Loucy (cell line): Measurements from ENCODE around the gene DNAH8.
A peak's percentile ranks its signal among the peaks of the same experiment; 100 is the strongest.

Source experiments
- H2AFZ ChIP-seq: fragments of 200-600 bp; sonication (generic); 2 replicates; pipeline ENCODE4 v1.6.0; 2016; ENCODE audit warnings: antibody characterized with exemption, mild to moderate bottlenecking, low read length, moderate library complexity
- H3F3A ChIP-seq: fragments of 200-600 bp; 2 replicates; pipeline ENCODE4 v1.6.0; 2016; ENCODE audit warnings: antibody characterized with exemption, low read depth, mild to moderate bottlenecking
- H3K27me3 ChIP-seq: fragments of 200-600 bp; sonication (generic); 2 replicates; pipeline ENCODE4 v1.6.1; 2014; ENCODE audit warnings: low read length, mild to moderate bottlenecking; ENCODE audit not compliant: insufficient read depth, poor library complexity, severe bottlenecking
- H3K36me3 ChIP-seq: fragments of 200-600 bp; sonication (generic); 2 replicates; pipeline ENCODE4 v1.6.1; 2016; ENCODE audit warnings: low read length; ENCODE audit not compliant: insufficient read depth
- H3K4me1 ChIP-seq: fragments of 200-600 bp; sonication (generic); 2 replicates; pipeline ENCODE4 v1.5.1; 2014; ENCODE audit warnings: low read length, mild to moderate bottlenecking; ENCODE audit not compliant: insufficient read depth, poor library complexity, severe bottlenecking
- H3K4me2 ChIP-seq: fragments of 200-600 bp; sonication (generic); 2 replicates; pipeline ENCODE4 v1.6.0; 2014; ENCODE audit warnings: antibody characterized with exemption, low read length, low read depth, mild to moderate bottlenecking; ENCODE audit not compliant: poor library complexity, severe bottlenecking
- H3K4me3 ChIP-seq: fragments of 200-600 bp; sonication (generic); 2 replicates; pipeline ENCODE4 v1.5.1; 2014; ENCODE audit warnings: low read length, mild to moderate bottlenecking, mixed read lengths; ENCODE audit not compliant: poor library complexity, severe bottlenecking
- H3K79me2 ChIP-seq: fragments of 200-600 bp; sonication (generic); 2 replicates; pipeline ENCODE4 v1.6.1; 2014; ENCODE audit warnings: low read length; ENCODE audit not compliant: insufficient read depth
- H3K9ac ChIP-seq: fragments of 200-600 bp; sonication (generic); 2 replicates; pipeline ENCODE4 v1.6.0; 2014; ENCODE audit warnings: mild to moderate bottlenecking, low read depth, low read length, moderate library complexity; ENCODE audit not compliant: poor library complexity, severe bottlenecking
- H3K9me2 ChIP-seq: fragments of 200-600 bp; sonication (generic); replicated peaks from 2 replicates; pipeline ENCODE4 v1.6.1; 2016; ENCODE audit warnings: low read depth, low read length, mixed read lengths
- H3K9me3 ChIP-seq: fragments of 200-600 bp; sonication (generic); 2 replicates; pipeline ENCODE4 v1.6.1; 2014; ENCODE audit warnings: mild to moderate bottlenecking, antibody characterized with exemption, low read length, low read depth; ENCODE audit not compliant: insufficient read depth
- H4K20me1 ChIP-seq: fragments of 200-600 bp; sonication (generic); 2 replicates; pipeline ENCODE4 v1.6.0; 2014; ENCODE audit warnings: antibody characterized with exemption, low read length, mild to moderate bottlenecking; ENCODE audit not compliant: insufficient read depth, poor library complexity, severe bottlenecking
- EZH2phosphoT487 ChIP-seq: fragments of 200-600 bp; IDR thresholded peaks from 2 replicates; pipeline ENCODE4 v1.6.1; 2018; ENCODE audit warnings: antibody characterized with exemption, mild to moderate bottlenecking, moderate library complexity, borderline replicate concordance
- TF ChIP-seq, protein P1 (sequence below): fragments of 200-600 bp; sonication (generic); conservative IDR thresholded peaks from 2 replicates; pipeline ENCODE4 v1.5.1; 2014; ENCODE audit warnings: mild to moderate bottlenecking, antibody characterized with exemption, low read length

Gene DNAH8

DNA sequence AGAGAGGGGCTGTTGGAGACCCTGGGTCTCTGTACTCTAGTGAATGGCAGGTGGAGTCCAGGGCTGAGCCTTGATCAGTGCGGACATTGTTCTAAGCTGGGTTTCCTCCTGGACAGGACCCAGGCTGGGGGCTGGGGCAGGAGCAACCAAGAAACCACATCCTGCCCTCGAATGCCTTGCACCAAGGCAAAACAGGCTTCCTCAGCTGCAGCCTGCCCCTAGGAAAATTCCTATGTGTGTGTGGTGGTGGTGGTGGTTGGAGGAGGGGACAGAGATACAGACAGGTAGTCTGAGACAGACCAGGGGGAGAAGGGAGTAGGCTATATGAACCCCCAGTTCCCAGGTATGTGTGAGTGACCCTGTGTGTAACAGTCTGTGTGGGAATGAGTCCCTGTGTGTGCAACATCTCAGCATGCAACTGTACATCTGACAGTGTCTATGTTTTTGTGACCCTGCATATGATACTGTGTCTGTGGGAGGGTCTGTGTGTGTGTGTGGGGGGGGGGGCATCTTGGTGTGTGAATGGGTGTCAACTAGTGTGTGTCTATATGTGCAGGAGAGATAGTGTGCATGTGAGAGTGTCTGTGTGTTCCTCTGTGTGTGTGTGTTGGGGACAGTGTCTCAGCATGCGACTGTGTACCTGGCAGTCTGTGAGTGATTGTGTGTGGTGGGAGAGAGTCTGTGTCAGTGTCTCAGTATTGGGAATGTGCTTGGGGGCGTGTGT, 336.4 kb downstream of the DNAH8 start:
- no peaks in the 10 kb centered on the region for H3K36me3 ChIP-seq
- no peaks in the 10 kb centered on the region for H3K9me2 ChIP-seq
- TF ChIP-seq, protein P1, sequence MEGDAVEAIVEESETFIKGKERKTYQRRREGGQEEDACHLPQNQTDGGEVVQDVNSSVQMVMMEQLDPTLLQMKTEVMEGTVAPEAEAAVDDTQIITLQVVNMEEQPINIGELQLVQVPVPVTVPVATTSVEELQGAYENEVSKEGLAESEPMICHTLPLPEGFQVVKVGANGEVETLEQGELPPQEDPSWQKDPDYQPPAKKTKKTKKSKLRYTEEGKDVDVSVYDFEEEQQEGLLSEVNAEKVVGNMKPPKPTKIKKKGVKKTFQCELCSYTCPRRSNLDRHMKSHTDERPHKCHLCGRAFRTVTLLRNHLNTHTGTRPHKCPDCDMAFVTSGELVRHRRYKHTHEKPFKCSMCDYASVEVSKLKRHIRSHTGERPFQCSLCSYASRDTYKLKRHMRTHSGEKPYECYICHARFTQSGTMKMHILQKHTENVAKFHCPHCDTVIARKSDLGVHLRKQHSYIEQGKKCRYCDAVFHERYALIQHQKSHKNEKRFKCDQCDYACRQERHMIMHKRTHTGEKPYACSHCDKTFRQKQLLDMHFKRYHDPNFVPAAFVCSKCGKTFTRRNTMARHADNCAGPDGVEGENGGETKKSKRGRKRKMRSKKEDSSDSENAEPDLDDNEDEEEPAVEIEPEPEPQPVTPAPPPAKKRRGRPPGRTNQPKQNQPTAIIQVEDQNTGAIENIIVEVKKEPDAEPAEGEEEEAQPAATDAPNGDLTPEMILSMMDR = no peak
- no peak for TF ChIP-seq EZH2phosphoT487
- peaks cover 58% of the 10 kb centered on the region for H3K4me1 ChIP-seq
- H4K20me1 ChIP-seq = peaks cover 4% of the 10 kb centered on the region
- no peaks in the 10 kb centered on the region for H3K27me3 ChIP-seq
- no peaks in the 10 kb centered on the region for H3F3A ChIP-seq
- peak overlapping the region; percentile 76 for H3K4me2 ChIP-seq
- peak overlapping the region; percentile 77 for H3K4me3 ChIP-seq
- H2AFZ ChIP-seq = no peak overlapping the region
- peaks cover 41% of the 10 kb centered on the region for H3K79me2 ChIP-seq
- H3K9ac ChIP-seq = peak overlapping the region; percentile 49
- no peaks in the 10 kb centered on the region for H3K9me3 ChIP-seq

- Histone ChIP-seq H3K4me3 (no peak overlapping the region), H3K4me2 (peak overlapping the region; percentile 76), H3K9ac (no peak overlapping the region), H3K79me2 (peaks cover 41% of the 10 kb centered on the region), H3K36me3 (no peaks in the 10 kb centered on the region), H3K4me1 (peaks cover 67% of the 10 kb centered on the region), H4K20me1 (peaks cover 4% of the 10 kb centered on the region), H3K9me3 (no peaks in the 10 kb centered on the region), H3F3A (no peaks in the 10 kb centered on the region), H3K9me2 (no peaks in the 10 kb centered on the region), H3K27me3 (no peaks in the 10 kb centered on the region), H2AFZ (no peak overlapping the region)
- TF ChIP-seq, protein P1 = no peak
- TF ChIP-seq EZH2phosphoT487 = no peak
Observed at GRCh38 chr6:39053016-39053624, 338.0 kb downstream of the DNAH8 start.

DNA sequence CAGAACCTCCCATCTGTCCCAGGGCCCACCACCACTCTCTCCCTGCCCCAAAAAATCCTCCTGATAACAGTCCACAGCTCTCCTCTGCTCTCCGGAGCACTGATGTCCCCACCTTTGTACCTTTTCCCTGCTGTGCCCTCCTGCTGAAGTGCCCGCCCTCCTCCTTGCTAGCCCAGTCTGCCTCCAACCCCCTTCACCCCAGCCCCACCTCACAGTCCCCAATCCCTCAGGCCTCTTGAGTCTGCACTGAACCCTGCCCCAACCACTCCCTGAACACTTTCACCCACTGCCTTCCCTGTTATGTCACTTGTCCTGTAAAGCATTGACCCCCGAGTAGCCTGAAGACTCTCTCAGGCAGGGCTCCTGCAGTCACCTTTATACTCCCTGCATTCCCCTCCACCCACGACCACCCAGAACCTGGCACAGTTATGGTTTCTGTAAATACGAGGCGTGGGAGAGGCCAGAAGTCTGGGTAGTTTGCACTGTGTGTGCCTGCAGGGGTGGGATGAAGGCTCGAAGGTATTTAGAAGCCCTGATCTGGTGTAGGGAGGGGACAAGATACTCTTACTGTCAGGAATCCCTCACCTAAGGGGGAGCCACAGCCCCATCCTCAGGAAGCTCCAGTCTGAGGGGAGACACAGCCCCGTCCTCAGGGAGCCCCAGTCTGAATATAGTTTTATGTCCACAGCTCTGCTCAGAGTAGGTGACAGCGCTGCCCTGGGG, 338.9 kb downstream of the DNAH8 start:
- Histone ChIP-seq H3K4me3 (no peak overlapping the region), H3F3A (no peaks in the 10 kb centered on the region), H3K79me2 (peaks cover 37% of the 10 kb centered on the region), H3K9ac (no peak overlapping the region), H2AFZ (no peak overlapping the region), H3K9me2 (no peaks in the 10 kb centered on the region), H3K27me3 (no peaks in the 10 kb centered on the region), H3K36me3 (no peaks in the 10 kb centered on the region), H4K20me1 (peaks cover 4% of the 10 kb centered on the region), H3K4me2 (peak overlapping the region; percentile 13), H3K4me1 (peaks cover 72% of the 10 kb centered on the region), H3K9me3 (no peaks in the 10 kb centered on the region)
- TF ChIP-seq, protein P1 = no peak
- TF ChIP-seq EZH2phosphoT487 = no peak
